GM12801 (cell line): Measurements from ENCODE around the gene EIF3A.

Source experiments
- TF ChIP-seq, protein P1 (sequence below): IDR thresholded peaks from one replicate; pipeline ENCODE4 v1.5.1; 2011; ENCODE audit warnings: control low read depth; ENCODE audit not compliant: insufficient read length; ENCODE audit errors: extremely low read depth

Gene EIF3A

DNA sequence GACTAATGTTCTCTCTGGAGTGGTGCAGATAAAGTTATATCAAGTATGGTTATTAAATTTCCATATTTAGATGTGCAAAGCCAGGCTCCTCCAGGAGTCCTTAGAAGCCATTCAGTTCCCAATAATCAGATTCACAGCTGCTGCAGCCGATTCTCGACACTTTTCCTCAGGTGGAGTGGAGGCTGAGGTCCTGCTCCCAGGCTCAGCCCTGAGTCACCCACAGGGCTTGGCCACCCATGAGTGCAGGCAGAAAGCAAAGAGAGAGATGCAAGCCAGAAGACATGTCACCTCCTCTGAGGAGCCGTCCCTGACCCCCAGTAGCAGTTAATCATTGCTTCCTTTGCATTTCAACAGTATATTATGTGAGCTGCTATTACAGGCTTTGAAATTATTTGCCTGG, 87.4 kb downstream of the EIF3A start:
- TF ChIP-seq, protein P1, sequence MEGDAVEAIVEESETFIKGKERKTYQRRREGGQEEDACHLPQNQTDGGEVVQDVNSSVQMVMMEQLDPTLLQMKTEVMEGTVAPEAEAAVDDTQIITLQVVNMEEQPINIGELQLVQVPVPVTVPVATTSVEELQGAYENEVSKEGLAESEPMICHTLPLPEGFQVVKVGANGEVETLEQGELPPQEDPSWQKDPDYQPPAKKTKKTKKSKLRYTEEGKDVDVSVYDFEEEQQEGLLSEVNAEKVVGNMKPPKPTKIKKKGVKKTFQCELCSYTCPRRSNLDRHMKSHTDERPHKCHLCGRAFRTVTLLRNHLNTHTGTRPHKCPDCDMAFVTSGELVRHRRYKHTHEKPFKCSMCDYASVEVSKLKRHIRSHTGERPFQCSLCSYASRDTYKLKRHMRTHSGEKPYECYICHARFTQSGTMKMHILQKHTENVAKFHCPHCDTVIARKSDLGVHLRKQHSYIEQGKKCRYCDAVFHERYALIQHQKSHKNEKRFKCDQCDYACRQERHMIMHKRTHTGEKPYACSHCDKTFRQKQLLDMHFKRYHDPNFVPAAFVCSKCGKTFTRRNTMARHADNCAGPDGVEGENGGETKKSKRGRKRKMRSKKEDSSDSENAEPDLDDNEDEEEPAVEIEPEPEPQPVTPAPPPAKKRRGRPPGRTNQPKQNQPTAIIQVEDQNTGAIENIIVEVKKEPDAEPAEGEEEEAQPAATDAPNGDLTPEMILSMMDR, result no peak

DNA sequence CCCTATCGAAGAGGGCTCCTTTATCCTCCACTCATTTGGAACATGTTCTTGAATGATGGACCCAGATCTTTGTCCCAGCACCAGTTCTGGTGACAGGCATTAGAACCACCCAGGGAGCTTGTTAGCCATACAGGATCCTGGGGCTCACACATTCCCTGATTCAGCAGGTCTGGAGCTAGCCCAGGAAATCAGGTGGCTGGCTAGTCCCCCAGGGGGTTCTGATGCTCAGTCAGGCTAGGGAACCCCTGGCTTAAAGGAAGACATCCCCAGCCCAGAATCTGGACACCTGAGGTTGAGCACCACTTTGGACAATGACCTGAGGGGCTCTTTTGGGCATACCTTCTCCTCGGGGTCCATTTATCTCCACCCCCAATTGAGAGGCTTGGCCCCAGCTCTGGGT, 88.1 kb downstream of the EIF3A start:
- TF ChIP-seq, protein P1, result no peak

DNA sequence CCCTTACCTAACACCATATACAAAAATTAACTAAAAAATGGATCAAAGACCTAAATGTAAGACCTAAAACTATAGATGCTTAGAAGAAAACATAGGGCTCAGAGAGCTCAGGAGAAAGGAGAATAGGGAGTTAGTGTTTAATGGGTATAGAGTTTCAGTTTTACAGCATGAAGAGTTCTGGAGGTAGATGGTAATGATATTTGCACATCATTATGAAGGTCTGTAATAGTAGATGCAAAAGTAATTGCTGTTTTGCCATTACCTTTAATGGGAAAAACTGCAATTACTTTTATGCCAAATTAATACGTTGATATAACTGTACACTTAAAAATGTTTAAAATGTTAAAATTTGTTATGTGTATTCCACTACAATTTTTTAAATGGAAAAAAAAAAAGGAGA, 90.3 kb downstream of the EIF3A start:
- TF ChIP-seq, protein P1, result no peak

DNA sequence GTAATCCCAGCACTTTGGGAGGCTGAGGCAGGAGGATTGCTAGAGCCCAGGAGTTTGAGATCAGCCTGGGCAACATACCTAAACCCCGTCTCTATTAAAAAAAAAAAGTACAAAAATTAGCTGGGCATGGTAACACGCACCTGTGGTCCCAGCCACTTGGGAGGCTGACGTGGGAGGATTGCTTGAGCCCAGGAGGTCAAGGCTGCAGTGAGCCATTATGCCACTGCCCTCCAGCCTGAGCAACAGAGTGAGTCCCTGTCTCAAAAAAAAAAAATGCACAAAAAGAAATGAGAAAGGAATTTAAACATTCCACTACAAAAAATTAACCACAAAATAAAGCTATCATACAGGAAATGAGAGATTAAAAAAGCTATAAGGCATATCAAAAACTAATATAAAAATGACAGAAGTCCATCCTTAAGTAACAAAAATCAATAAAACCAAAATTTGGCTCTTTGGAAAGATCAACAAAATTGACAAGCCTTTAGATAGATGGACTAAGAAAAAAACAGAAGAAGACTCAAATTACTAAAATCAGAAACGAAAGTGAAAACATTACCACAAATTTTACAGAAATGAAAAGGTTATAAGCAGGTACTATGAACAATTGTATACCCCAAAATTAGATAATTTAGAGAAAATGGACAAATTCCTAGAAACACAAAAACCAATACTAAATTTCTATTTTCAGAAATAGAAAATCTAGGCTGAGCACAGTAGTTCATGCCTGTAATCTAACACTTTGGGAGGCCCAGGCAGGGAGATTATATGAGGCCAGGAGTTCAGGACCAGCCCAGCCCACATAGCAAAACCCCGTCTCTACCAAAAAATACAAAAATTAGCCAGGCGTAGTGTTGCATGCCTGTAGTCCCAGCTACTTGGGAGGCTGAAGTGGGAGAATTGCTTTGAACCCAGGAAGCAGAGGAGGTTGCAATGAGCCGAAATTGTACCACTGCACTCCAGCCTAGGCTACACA, 93.5 kb downstream of the EIF3A start:
- TF ChIP-seq, protein P1, result no peak

DNA sequence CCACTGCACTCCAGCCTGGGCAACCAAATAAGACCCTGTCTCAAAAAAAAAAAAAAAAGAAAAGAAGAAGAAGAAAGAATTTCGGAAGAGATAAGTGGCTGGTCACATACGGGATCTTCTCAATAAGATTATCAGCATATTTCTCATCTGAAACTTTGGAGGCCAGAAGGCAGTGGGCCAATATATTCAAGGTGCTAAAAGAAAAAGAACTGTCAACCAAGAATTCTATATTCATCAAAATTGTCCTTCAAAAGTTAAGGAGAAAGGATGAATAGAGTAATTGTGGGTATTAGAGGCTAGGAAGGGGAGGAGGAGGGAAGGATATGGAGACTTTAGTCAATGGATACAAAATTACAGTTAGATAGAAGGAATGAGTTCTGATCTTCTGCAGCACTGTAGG, 95.0 kb downstream of the EIF3A start:
- TF ChIP-seq, protein P1, result no peak
